ENCODE results near the gene CSPG4. TPM values are rescaled to one million over a fixed set of nuclear protein-coding genes. Genes with fewer than 3 reads are reported as not detected.
"Not testable (repeated sequence)": the region's sequence is repeated elsewhere in the genome, so short reads cannot be mapped to it uniquely, and the experiment has no call there.

The CSPG4 gene
- total and polyA plus RNA-seq, 9 of the 15 experiments (the other 6 are each of a cell fraction or from before 2014, with no cell fraction given) = under 0.01 to 0.07 (median 0.04) TPM; not detected in 5

DNA sequence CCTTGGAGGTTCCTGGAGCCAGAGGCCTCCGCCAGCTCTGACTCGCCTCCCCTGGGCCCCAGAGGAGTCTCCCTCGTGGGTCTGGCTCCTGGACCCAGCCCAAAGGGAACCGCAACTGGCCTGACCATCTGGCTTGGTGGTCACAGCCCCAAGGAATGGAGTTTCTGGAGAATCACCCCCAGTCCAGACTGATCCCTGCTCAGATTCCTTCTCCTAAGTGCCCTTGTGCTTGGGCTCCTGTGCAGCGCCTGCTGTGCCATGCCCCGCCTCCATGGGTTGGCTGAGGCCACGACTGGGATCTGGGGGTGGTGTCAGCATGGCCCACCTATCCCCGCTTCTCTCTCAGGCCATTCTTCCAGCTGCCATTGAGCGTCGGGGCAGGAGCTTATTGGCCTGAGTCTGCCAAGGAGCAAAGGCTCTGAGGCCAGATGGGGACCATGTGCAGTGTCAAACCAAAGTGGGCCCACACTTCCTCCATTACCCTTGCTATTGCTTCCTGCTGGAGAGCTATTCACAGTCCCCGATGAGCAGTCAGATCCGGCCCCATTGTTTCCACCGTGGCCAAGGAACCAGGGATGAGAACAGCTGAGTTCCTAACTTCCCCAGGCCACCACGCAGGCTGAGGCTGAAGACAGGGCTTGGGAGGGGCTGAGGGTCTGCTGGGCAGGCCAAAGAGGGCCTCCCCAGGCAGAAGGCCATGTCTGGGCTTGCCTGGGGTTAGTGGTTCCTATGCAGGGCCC, 19.0 kb downstream of the CSPG4 start:
- intact Hi-C loops (cut with micrococcal nuclease) (loop anchor here (1.0 kb wide), 2 partner anchors 25 to 65 kb away; no protein-coding TSS in a partner anchor), in situ Hi-C loops (cut with MboI) (no loop called here)
- no peaks in the 10 kb centered on the region for H3K79me2 ChIP-seq (ENCODE audit: control insufficient read depth, insufficient read depth, low read length)
- H2AFZ ChIP-seq (ENCODE audit: low read depth, low read length) = peak overlapping the region; percentile 22; the same call in 1 of the 2 replicates
- TF ChIP-seq GTF2E2 (tag; IDR thresholded peaks at IDR 0.05) (peak; percentile 11; the same call in 1 of the 2 replicates), SMARCA4 (IDR thresholded peaks at IDR 0.05) (no peak)
- no peaks in the 10 kb centered on the region for H3K36me3 ChIP-seq (ENCODE audit: control insufficient read depth, insufficient read depth, low read length)
- no peak overlapping the region for H3K27ac ChIP-seq (ENCODE audit: extremely low read depth, low read depth, low read length)
- ChIA-PET CTCF (ENCODE audit: low intra/inter-chr PET ratio) (no interaction called here), POLR2A (no interaction called here)
- H3K9ac ChIP-seq (ENCODE audit: insufficient read depth in 1 of 2, low read depth in 2 of 2, low read length in 2 of 2) = peak overlapping the region in 1 of 2 experiments; percentile 7; a peak in 2 of 4 replicates
- H3K4me2 ChIP-seq (ENCODE audit: insufficient read depth, low read length) = peak overlapping the region; percentile 50; the same call in 1 of the 2 replicates
- no peak for ATAC-seq
- H3K9me1 ChIP-seq (ENCODE audit: control insufficient read depth, insufficient read depth, low read length) = no peaks in the 10 kb centered on the region
- H4K20me1 ChIP-seq (replicated peaks; ENCODE audit: control insufficient read depth, insufficient read depth, low read length) = peaks cover 7% of the 10 kb centered on the region; the same call in 1 of the 2 replicates
- DNase-seq (ENCODE audit: extremely low read depth in 1 of 4, low spot score in 3 of 4) = peak in 1 of 4 experiments; percentile 26
- no peaks in the 10 kb centered on the region for H3K9me3 ChIP-seq (replicated peaks; ENCODE audit: control insufficient read depth, insufficient read depth, low read depth, low read length)
- WGBS (ENCODE audit: insufficient coverage, low coverage, missing lambda C conversion rate) = 32% methylated on average over 14 of the region's 14 CpGs
- no peak overlapping the region for H3K4me3 ChIP-seq
- FAIRE-seq = no peak
- peaks cover 0 to 5% of the 10 kb centered on the region in 2 experiments; a peak in 1 of 5 replicates for H3K27me3 ChIP-seq (ENCODE audit: control insufficient read depth in 2 of 2, insufficient read depth in 2 of 2, low read length in 2 of 2)
- BruUV-seq (replicated peaks) = no TSS peak
- H3K4me1 ChIP-seq (replicated peaks in 1 of 2; ENCODE audit: control insufficient read depth in 2 of 2, insufficient read depth in 2 of 2, low read length in 2 of 2) = peaks cover 19 to 48% of the 10 kb centered on the region in 2 experiments

DNA sequence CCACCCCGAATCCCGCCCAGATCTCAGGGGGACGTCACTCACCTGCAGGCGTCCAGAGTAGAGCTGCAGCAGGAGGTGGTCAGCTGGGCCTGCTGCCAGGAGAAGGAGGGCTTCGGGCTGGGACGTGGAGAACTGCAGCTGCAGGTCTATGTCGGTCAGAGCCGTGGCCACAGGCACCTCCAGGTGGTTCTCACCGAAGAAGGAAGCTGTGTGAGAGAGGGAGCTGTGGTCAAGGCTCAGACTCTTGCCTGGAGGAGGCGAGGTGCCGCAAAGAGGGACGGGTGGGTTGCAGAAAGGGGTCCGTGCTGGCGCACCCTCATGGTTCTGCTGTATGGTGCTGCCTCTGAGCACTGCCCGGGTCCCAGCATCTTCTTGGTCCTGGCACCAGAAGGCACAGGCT, 19.6 kb downstream of the CSPG4 start:
- FAIRE-seq = not testable (repeated sequence)

GRCh38 chr15:75692311-75692710, 20.3 kb downstream of the CSPG4 start:
- H2AFZ ChIP-seq (ENCODE audit: low read depth, low read length); H3K27ac ChIP-seq (ENCODE audit: extremely low read depth, low read depth, low read length); FAIRE-seq; ATAC-seq; H3K27me3 ChIP-seq (ENCODE audit: control insufficient read depth in 2 of 2, insufficient read depth in 2 of 2, low read length in 2 of 2); DNase-seq (ENCODE audit: extremely low read depth in 1 of 4, low spot score in 3 of 4); H3K9me3 ChIP-seq (replicated peaks; ENCODE audit: control insufficient read depth, insufficient read depth, low read depth, low read length); H3K9ac ChIP-seq (ENCODE audit: insufficient read depth in 1 of 2, low read depth in 2 of 2, low read length in 2 of 2); H3K4me3 ChIP-seq; H4K20me1 ChIP-seq (replicated peaks; ENCODE audit: control insufficient read depth, insufficient read depth, low read length); H3K4me2 ChIP-seq (ENCODE audit: insufficient read depth, low read length); H3K36me3 ChIP-seq (ENCODE audit: control insufficient read depth, insufficient read depth, low read length); intact Hi-C loops (cut with micrococcal nuclease); CTCF ChIA-PET (ENCODE audit: low intra/inter-chr PET ratio); in situ Hi-C loops (cut with MboI); H3K9me1 ChIP-seq (ENCODE audit: control insufficient read depth, insufficient read depth, low read length); H3K79me2 ChIP-seq (ENCODE audit: control insufficient read depth, insufficient read depth, low read length); BruUV-seq (replicated peaks): not testable (repeated sequence)
- POLR2A ChIA-PET = interaction anchor here (0.6 kb wide), 1 partner anchor 38 kb away, joined by 4 read pairs; no protein-coding TSS in a partner anchor
- peaks cover 19 to 52% of the 10 kb centered on the region in 2 experiments for H3K4me1 ChIP-seq (replicated peaks in 1 of 2; ENCODE audit: control insufficient read depth in 2 of 2, insufficient read depth in 2 of 2, low read length in 2 of 2)
- 20% methylated on average over 4 of the region's 4 CpGs for WGBS (ENCODE audit: insufficient coverage, low coverage, missing lambda C conversion rate)

More for the DNA sequence above, 19.6 kb downstream of the CSPG4 start:
- H3K9me1 ChIP-seq (ENCODE audit: control insufficient read depth, insufficient read depth, low read length); H3K79me2 ChIP-seq (ENCODE audit: control insufficient read depth, insufficient read depth, low read length); H3K4me2 ChIP-seq (ENCODE audit: insufficient read depth, low read length); H3K9ac ChIP-seq (ENCODE audit: insufficient read depth in 1 of 2, low read depth in 2 of 2, low read length in 2 of 2); H3K27ac ChIP-seq (ENCODE audit: extremely low read depth, low read depth, low read length); CTCF ChIA-PET (ENCODE audit: low intra/inter-chr PET ratio); POLR2A ChIA-PET; H3K9me3 ChIP-seq (replicated peaks; ENCODE audit: control insufficient read depth, insufficient read depth, low read depth, low read length); H3K4me3 ChIP-seq; intact Hi-C loops (cut with micrococcal nuclease); H4K20me1 ChIP-seq (replicated peaks; ENCODE audit: control insufficient read depth, insufficient read depth, low read length); DNase-seq (ENCODE audit: extremely low read depth in 1 of 4, low spot score in 3 of 4); H2AFZ ChIP-seq (ENCODE audit: low read depth, low read length); H3K27me3 ChIP-seq (ENCODE audit: control insufficient read depth in 2 of 2, insufficient read depth in 2 of 2, low read length in 2 of 2); ATAC-seq; in situ Hi-C loops (cut with MboI); BruUV-seq (replicated peaks); H3K36me3 ChIP-seq (ENCODE audit: control insufficient read depth, insufficient read depth, low read length): not testable (repeated sequence)
- H3K4me1 ChIP-seq (replicated peaks in 1 of 2; ENCODE audit: control insufficient read depth in 2 of 2, insufficient read depth in 2 of 2, low read length in 2 of 2) = peaks cover 19 to 48% of the 10 kb centered on the region in 2 experiments
- 61% methylated on average over 4 of the region's 15 CpGs for WGBS (ENCODE audit: insufficient coverage, low coverage, missing lambda C conversion rate)
